ENCODE data around the gene PDE1C. TPM values are rescaled to one million over a fixed set of nuclear protein-coding genes. Genes with fewer than 3 reads are reported as not detected.

The PDE1C gene
- total RNA-seq, 1 donor from 2014 or later: 2.3 TPM

DNA sequence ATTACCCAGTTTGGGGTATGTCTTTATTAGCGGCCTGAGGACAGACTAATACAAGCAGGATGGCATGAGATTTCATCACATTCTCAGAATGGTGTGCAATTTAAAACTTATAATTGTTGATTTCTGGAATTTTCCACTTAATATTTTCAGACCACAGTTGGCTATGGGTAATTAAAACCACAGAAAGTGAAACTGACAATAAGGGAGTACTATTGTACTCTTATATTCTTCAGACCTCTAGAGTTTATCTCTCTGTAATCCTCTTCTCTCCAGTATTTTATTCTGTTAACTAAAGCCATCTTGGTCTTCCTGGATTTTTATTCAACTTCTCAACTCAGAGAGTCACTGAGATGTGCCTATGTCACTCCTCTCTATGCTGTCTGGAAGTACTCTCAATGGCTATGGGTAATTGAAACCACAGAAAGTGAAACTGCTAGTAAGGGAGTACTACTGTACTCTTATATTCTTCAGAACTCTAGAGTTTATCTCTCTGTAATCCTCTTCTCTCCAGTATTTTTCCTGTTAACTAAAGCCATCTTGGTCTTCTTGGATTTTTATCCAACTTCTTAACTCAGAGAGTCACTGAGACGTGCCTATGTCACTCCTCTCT lies 264.9 kb downstream of the PDE1C start:
- TF ChIP-seq, protein P1, sequence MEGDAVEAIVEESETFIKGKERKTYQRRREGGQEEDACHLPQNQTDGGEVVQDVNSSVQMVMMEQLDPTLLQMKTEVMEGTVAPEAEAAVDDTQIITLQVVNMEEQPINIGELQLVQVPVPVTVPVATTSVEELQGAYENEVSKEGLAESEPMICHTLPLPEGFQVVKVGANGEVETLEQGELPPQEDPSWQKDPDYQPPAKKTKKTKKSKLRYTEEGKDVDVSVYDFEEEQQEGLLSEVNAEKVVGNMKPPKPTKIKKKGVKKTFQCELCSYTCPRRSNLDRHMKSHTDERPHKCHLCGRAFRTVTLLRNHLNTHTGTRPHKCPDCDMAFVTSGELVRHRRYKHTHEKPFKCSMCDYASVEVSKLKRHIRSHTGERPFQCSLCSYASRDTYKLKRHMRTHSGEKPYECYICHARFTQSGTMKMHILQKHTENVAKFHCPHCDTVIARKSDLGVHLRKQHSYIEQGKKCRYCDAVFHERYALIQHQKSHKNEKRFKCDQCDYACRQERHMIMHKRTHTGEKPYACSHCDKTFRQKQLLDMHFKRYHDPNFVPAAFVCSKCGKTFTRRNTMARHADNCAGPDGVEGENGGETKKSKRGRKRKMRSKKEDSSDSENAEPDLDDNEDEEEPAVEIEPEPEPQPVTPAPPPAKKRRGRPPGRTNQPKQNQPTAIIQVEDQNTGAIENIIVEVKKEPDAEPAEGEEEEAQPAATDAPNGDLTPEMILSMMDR (IDR thresholded peaks at IDR 0.05; ENCODE audit: insufficient read depth, low read length, poor library complexity, severe bottlenecking): no peak
- DNase-seq (ENCODE audit: low read depth): no peak

DNA sequence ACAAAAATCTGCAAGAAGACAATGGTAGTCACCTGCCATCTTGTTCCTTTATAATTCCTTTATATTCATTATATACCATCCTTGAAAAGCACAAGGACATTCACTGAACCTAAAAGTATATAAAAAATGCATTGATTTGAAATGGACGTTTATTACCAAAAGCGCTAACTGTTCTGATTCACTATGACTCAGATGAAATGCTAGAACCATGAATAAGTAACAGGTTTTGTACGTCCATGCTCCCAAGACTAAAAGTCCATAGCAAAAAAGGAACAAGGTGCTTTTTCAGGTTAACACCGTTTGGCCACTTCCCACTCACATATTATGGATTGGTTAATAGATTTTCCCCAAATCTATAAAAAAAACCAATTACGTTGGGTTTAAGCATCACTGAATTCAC lies 273.8 kb downstream of the PDE1C start:
- TF ChIP-seq, protein P1 (IDR thresholded peaks at IDR 0.05; ENCODE audit: insufficient read depth, low read length, poor library complexity, severe bottlenecking): no peak
- no peak for DNase-seq (ENCODE audit: low read depth)

More for the DNA sequence above, 264.9 kb downstream of the PDE1C start:
- Histone ChIP-seq H3K36me3 (ENCODE audit: control insufficient read depth, insufficient read depth, low read length) (no peaks in the 10 kb centered on the region), H3K27me3 (ENCODE audit: control insufficient read depth, insufficient read depth, low read length) (no peaks in the 10 kb centered on the region), H3K4me3 (ENCODE audit: low read depth, low read length) (no peak overlapping the region)

DNA sequence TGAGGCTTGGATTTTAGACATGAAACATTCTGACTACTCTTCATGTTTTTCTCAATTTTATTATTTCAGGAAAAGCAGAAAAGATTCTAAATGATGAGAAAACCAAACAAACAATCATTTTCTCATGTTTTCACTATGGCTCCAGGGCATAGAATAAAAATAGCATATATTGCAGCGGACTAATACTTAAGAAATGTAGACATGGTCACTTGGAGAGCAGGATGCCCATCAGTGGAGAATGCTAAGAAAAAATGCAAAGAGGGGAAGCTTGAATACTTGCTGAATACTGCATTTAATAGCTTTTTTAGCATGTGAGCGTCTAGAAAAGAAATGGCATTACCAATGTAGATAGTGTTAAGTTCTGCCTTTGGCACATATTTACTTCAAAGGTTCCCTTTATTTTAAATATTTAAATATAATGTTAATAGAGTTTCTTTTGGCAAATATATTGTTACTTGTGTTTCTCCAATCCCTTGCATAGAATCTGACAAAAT lies 275.3 kb downstream of the PDE1C start:
- H3K27me3 ChIP-seq (ENCODE audit: control insufficient read depth, insufficient read depth, low read length): no peaks in the 10 kb centered on the region
- DNase-seq (ENCODE audit: low read depth): no peak
- TF ChIP-seq, protein P1 (IDR thresholded peaks at IDR 0.05; ENCODE audit: insufficient read depth, low read length, poor library complexity, severe bottlenecking): no peak
- no peak overlapping the region for H3K4me3 ChIP-seq (ENCODE audit: low read depth, low read length)
- no peaks in the 10 kb centered on the region for H3K36me3 ChIP-seq (ENCODE audit: control insufficient read depth, insufficient read depth, low read length)

More for the DNA sequence above, 273.8 kb downstream of the PDE1C start:
- Histone ChIP-seq H3K36me3 (ENCODE audit: control insufficient read depth, insufficient read depth, low read length) (no peaks in the 10 kb centered on the region), H3K27me3 (ENCODE audit: control insufficient read depth, insufficient read depth, low read length) (no peaks in the 10 kb centered on the region), H3K4me3 (ENCODE audit: low read depth, low read length) (no peak overlapping the region)

DNA sequence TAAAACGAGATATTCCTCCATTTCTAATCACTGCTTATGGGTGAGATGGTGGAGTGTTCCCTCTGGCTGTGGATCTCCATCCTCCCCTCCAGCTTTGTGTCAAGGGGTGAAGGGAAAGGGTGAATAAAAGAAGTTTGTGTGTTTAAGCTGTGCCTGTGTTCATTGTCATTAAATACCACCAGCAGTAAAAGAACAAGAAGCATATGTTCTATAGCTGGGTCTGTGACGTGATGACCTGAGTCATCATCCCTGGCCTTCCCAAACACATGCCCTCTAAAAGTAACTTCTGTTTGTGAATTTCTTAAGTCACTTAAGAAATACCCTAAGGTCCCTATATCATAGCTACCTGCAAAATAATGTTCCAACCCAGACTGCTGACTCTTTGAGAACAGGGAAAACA lies 278.3 kb downstream of the PDE1C start:
- Histone ChIP-seq H3K4me3 (ENCODE audit: low read depth, low read length) (no peak overlapping the region), H3K27me3 (ENCODE audit: control insufficient read depth, insufficient read depth, low read length) (no peaks in the 10 kb centered on the region), H3K36me3 (ENCODE audit: control insufficient read depth, insufficient read depth, low read length) (no peaks in the 10 kb centered on the region)
- no peak for DNase-seq (ENCODE audit: low read depth)
- TF ChIP-seq, protein P1 (IDR thresholded peaks at IDR 0.05; ENCODE audit: insufficient read depth, low read length, poor library complexity, severe bottlenecking): no peak

DNA sequence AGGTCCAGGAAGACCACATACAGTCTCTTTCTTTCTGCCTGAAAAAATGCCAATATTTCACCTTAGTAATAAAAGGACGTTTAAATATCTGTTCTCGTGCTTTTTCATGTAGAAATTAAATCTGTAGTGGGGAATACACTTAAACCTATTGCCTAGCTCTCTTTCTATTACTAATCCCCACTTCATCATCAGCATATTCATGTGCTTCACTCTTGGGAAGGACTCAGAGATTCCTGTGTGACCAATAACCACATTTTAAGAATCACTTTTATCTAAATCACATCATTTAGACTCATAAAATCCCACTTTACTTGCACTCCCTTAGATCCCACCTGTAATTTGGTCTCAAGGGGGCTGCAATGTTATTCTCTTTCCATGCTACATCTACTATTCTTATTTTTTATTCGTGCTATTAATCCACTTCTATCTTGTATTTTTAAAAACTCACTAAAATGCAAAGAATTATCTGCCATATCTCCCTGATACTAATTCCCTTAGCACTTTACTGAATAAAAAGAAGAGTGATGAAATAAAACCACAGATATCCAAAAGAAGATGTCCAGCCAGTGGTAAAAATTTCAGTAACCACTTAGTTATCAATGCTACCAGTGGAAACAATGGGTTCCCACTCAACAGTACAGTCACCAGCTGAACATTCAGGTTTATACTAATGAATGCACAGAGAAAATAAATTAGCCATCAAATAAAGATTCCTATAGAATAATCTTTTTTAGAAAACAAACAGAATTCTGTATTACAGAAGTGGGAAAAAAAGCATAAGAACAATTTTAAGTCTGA lies 281.1 kb downstream of the PDE1C start:
- Histone ChIP-seq H3K36me3 (ENCODE audit: control insufficient read depth, insufficient read depth, low read length) (no peaks in the 10 kb centered on the region), H3K27me3 (ENCODE audit: control insufficient read depth, insufficient read depth, low read length) (no peaks in the 10 kb centered on the region), H3K4me3 (ENCODE audit: low read depth, low read length) (no peak overlapping the region)
- TF ChIP-seq, protein P1 (IDR thresholded peaks at IDR 0.05; ENCODE audit: insufficient read depth, low read length, poor library complexity, severe bottlenecking): no peak
- no peak for DNase-seq (ENCODE audit: low read depth)

Data from kidney epithelial cell (primary cell).